Activated CD8-positive, alpha-beta T cell treated with anti-CD3 and anti-CD28 coated beads for 36 hours (primary cell): ENCODE data around the gene C5orf24. TPM values are rescaled to one million over a fixed set of nuclear protein-coding genes. Genes with fewer than 3 reads are reported as not detected.
A peak's percentile ranks its signal among the peaks of the same experiment; 100 is the strongest.

ENCODE experiments used
- ATAC-seq: fragments of 200-7000 bp; cut with Tn5 transposase; one replicate; pipeline ENCODE4 v1.10.0; 2021; ENCODE audit warnings: mild to moderate bottlenecking, moderate library complexity
- CTCF ChIA-PET: fragments of 350-600 bp; sonication (Branson Sonifier 250); formaldehyde crosslinking; loops from one replicate; lab custom pipeline; 2021; ENCODE audit warnings: antibody characterized with exemption; lab: Charles Lee
- POLR2A ChIA-PET: fragments of 350-600 bp; sonication (Branson Sonifier 250); formaldehyde crosslinking; loops from one replicate; lab custom pipeline; 2021; ENCODE audit warnings: antibody characterized with exemption; lab: Charles Lee
- DNase-seq: peaks from one replicate; pipeline ENCODE4 v3.0.0-alpha.2; 2020
- H3K27ac Mint-ChIP-seq: one replicate; pipeline ENCODE4 v1.8.0; 2021; ENCODE audit warnings: mild to moderate bottlenecking, mixed read lengths
- H3K27me3 Mint-ChIP-seq: one replicate; pipeline ENCODE4 v1.8.0; 2021; ENCODE audit warnings: mixed read lengths
- H3K36me3 Mint-ChIP-seq: one replicate; pipeline ENCODE4 v1.8.0; 2021; ENCODE audit warnings: low read depth, mixed read lengths
- H3K4me1 Mint-ChIP-seq: one replicate; pipeline ENCODE4 v1.8.0; 2021; ENCODE audit warnings: low read depth, mixed read lengths
- H3K4me3 Mint-ChIP-seq: one replicate; pipeline ENCODE4 v1.8.0; 2021; ENCODE audit warnings: mild to moderate bottlenecking, moderate library complexity, mixed read lengths
- H3K9me3 Mint-ChIP-seq: one replicate; pipeline ENCODE4 v1.8.0; 2021; ENCODE audit warnings: mixed read lengths
- CTCF ChIP-seq: fragments of 200-600 bp; IDR thresholded peaks from one replicate; pipeline ENCODE4 v1.8.0; 2022; ENCODE audit warnings: antibody characterized with exemption, mild to moderate bottlenecking
- intact Hi-C: fragments of 100-400 bp; cut with micrococcal nuclease; formaldehyde crosslinking; loops from one replicate; pipeline ENCODE4 v1.10.0; 2022
- total RNA-seq, 2 experiments: library from RNA; stranded (reverse); gene quantifications; one replicate each; pipeline ENCODE4 v1.2.3, GENCODE V29; 2021

The C5orf24 gene
- total RNA-seq, 2 experiments from 2014 or later: 24.4 to 25.3 TPM

GRCh38 chr5:134904610-134905245, 59.0 kb downstream of the C5orf24 start, which contains the start of gene PCBD2:
PCBD2 (plus strand) TSS chr5:134905131; CDS start chr5:134905140, 9 bp downstream.
- H3K4me3 Mint-ChIP-seq: peak within 1 kb of the TSS; percentile 92

GRCh38 chr5:134905246-134905996, 59.7 kb downstream of the C5orf24 start:
- Mint-ChIP-seq H3K27ac (peak overlapping the region; percentile 99), H3K36me3 (peaks cover 5% of the 10 kb centered on the region), H3K9me3 (no peaks in the 10 kb centered on the region), H3K4me3 (peak overlapping the region; percentile 92), H3K27me3 (no peaks in the 10 kb centered on the region), H3K4me1 (peaks cover 20% of the 10 kb centered on the region)
- DNase-seq (peak; percentile 73), ATAC-seq (peak; percentile 22)
- peak; percentile 95 for TF ChIP-seq CTCF
- ChIA-PET CTCF (interaction anchor here (0.7 to 6.5 kb wide), 24 partner anchors 8 to 601 kb away, joined by 3 to 53 read pairs (median 6); partner anchors contain the start of genes C5orf24, CAMLG, CDKN2AIPNL and SEC24A), POLR2A (interaction anchor here (0.6 to 3.4 kb wide), 25 partner anchors 10 to 679 kb away, joined by 3 to 41 read pairs (median 4); partner anchors contain the start of genes C5orf24, CAMLG, DDX46 and PPP2CA)
- intact Hi-C loops: no loop called here

More at GRCh38 chr5:134904610-134905245, 59.0 kb downstream of the C5orf24 start, which contains the start of gene PCBD2:
- Mint-ChIP-seq H3K4me1 (peaks cover 17% of the 10 kb centered on the region), H3K36me3 (peaks cover 5% of the 10 kb centered on the region), H3K27ac (peak within 1 kb of the TSS; percentile 99), H3K27me3 (no peaks in the 10 kb centered on the region), H3K9me3 (no peaks in the 10 kb centered on the region)
- ATAC-seq (peak; percentile 90), DNase-seq (peak; percentile 94)
- peak; percentile 82 for TF ChIP-seq CTCF
- ChIA-PET CTCF (interaction anchor here (0.7 to 6.5 kb wide), 27 partner anchors 9 to 600 kb away, joined by 3 to 53 read pairs (median 5); partner anchors contain the start of genes C5orf24, CAMLG, CDKN2AIPNL and SEC24A), POLR2A (interaction anchor here (0.6 to 3.4 kb wide), 28 partner anchors 10 to 678 kb away, joined by 3 to 41 read pairs (median 4); partner anchors contain the start of genes C5orf24, CAMLG, DDX46 and PPP2CA)
- intact Hi-C loops: loop anchor here (5.0 kb wide), 1 partner anchor 57 kb away; the partner anchor contains the start of gene C5orf24

- CTCF ChIA-PET: interaction anchor here (0.9 to 6.5 kb wide), 3 partner anchors 11 to 122 kb away, joined by 4 to 53 read pairs (median 4); no protein-coding TSS in a partner anchor
- H3K9me3 Mint-ChIP-seq: no peaks in the 10 kb centered on the region
- H3K36me3 Mint-ChIP-seq: peaks cover 5% of the 10 kb centered on the region
- intact Hi-C loops: no loop called here
- peaks cover 21% of the 10 kb centered on the region for H3K4me1 Mint-ChIP-seq
- no peaks in the 10 kb centered on the region for H3K27me3 Mint-ChIP-seq
- no peak for ATAC-seq
- TF ChIP-seq CTCF: no peak
- peak overlapping the region; percentile 92 for H3K4me3 Mint-ChIP-seq
- POLR2A ChIA-PET: interaction anchor here (0.7 to 3.4 kb wide), 5 partner anchors 12 to 129 kb away, joined by 3 to 41 read pairs (median 4); partner anchors contain the start of genes C5orf24 and TXNDC15
- H3K27ac Mint-ChIP-seq: peak overlapping the region; percentile 77
- no peak for DNase-seq
Observed at GRCh38 chr5:134906811-134907210, 61.0 kb downstream of the C5orf24 start.

Other genes starting within 250 kb of the C5orf24 start
- gene SAR1B, start 213.1 kb upstream of the C5orf24 start, total RNA-seq: 10 to 100 TPM; 49.7 to 55.4 TPM
- gene SEC24A, start 197.2 kb upstream of the C5orf24 start, total RNA-seq: 10 to 100 TPM; 29.3 to 30.5 TPM
- 10 to 100 TPM; 33.8 to 35.9 TPM for gene CAMLG, start 107.4 kb upstream of the C5orf24 start, total RNA-seq
- 10 to 100 TPM; 60.8 to 67.9 TPM for gene DDX46, start 87.2 kb upstream of the C5orf24 start, total RNA-seq
- 10 to 100 TPM; 17.1 to 26.7 TPM for gene TXNDC15, start 28.4 kb downstream of the C5orf24 start, total RNA-seq
- 1 to 10 TPM; 8.1 to 8.8 TPM for gene PCBD2, start 59.2 kb downstream of the C5orf24 start, total RNA-seq
- under 1 TPM; 0.31 to 0.32 TPM for gene CATSPER3, start 121.9 kb downstream of the C5orf24 start, total RNA-seq
- under 1 TPM; 0.20 to 0.31 TPM for gene PITX1, start 188.3 kb downstream of the C5orf24 start, total RNA-seq